ENCODE measurements around the gene ABCA2.

- TF ChIP-seq CTCF (IDR thresholded peaks at IDR 0.05) (no peak), POLR2A (IDR thresholded peaks at IDR 0.05) (no peak)
These were observed 25.4 kb downstream of the ABCA2 start for GRCh38 chr9:137002646-137003041.

Measured in breast epithelium (tissue), 3 donors.